SU-DHL-6 (cell line): ENCODE results near the gene ABCA12.

Source experiments
- CTCF ChIP-seq: fragments of 200-600 bp; sonication (generic); IDR thresholded peaks from one replicate; pipeline ENCODE4 v1.5.1; 2017; ENCODE audit warnings: antibody characterized with exemption, mild to moderate bottlenecking, low read length, moderate library complexity; ENCODE audit not compliant: insufficient read depth, poor library complexity, severe bottlenecking
- EZH2phosphoT487 ChIP-seq: fragments of 200-600 bp; sonication (generic), shearing (Covaris generic); conservative IDR thresholded peaks from 2 replicates; pipeline ENCODE4 v1.6.1; 2018; ENCODE audit warnings: mild to moderate bottlenecking, antibody characterized with exemption, low read length, moderate library complexity, mixed read lengths

GRCh38 chr2:215137741-215138340 is 585 bp downstream of the ABCA12 start:
- TF ChIP-seq CTCF (no peak), EZH2phosphoT487 (no peak)
